Loucy (cell line): Measurements from ENCODE around the gene NFATC4.

Experiments used
- H2AFZ ChIP-seq: fragments of 200-600 bp; sonication (generic); 2 replicates; pipeline ENCODE4 v1.6.0; 2016; ENCODE audit warnings: antibody characterized with exemption, mild to moderate bottlenecking, low read length, moderate library complexity
- H3F3A ChIP-seq: fragments of 200-600 bp; 2 replicates; pipeline ENCODE4 v1.6.0; 2016; ENCODE audit warnings: antibody characterized with exemption, low read depth, mild to moderate bottlenecking
- H3K27me3 ChIP-seq: fragments of 200-600 bp; sonication (generic); 2 replicates; pipeline ENCODE4 v1.6.1; 2014; ENCODE audit warnings: low read length, mild to moderate bottlenecking; ENCODE audit not compliant: insufficient read depth, poor library complexity, severe bottlenecking
- H3K36me3 ChIP-seq: fragments of 200-600 bp; sonication (generic); 2 replicates; pipeline ENCODE4 v1.6.1; 2016; ENCODE audit warnings: low read length; ENCODE audit not compliant: insufficient read depth
- H3K4me1 ChIP-seq: fragments of 200-600 bp; sonication (generic); 2 replicates; pipeline ENCODE4 v1.5.1; 2014; ENCODE audit warnings: low read length, mild to moderate bottlenecking; ENCODE audit not compliant: insufficient read depth, poor library complexity, severe bottlenecking
- H3K4me2 ChIP-seq: fragments of 200-600 bp; sonication (generic); 2 replicates; pipeline ENCODE4 v1.6.0; 2014; ENCODE audit warnings: antibody characterized with exemption, low read length, low read depth, mild to moderate bottlenecking; ENCODE audit not compliant: poor library complexity, severe bottlenecking
- H3K4me3 ChIP-seq: fragments of 200-600 bp; sonication (generic); 2 replicates; pipeline ENCODE4 v1.5.1; 2014; ENCODE audit warnings: low read length, mild to moderate bottlenecking, mixed read lengths; ENCODE audit not compliant: poor library complexity, severe bottlenecking
- H3K79me2 ChIP-seq: fragments of 200-600 bp; sonication (generic); 2 replicates; pipeline ENCODE4 v1.6.1; 2014; ENCODE audit warnings: low read length; ENCODE audit not compliant: insufficient read depth
- H3K9ac ChIP-seq: fragments of 200-600 bp; sonication (generic); 2 replicates; pipeline ENCODE4 v1.6.0; 2014; ENCODE audit warnings: mild to moderate bottlenecking, low read depth, low read length, moderate library complexity; ENCODE audit not compliant: poor library complexity, severe bottlenecking
- H3K9me2 ChIP-seq: fragments of 200-600 bp; sonication (generic); replicated peaks from 2 replicates; pipeline ENCODE4 v1.6.1; 2016; ENCODE audit warnings: low read depth, low read length, mixed read lengths
- H3K9me3 ChIP-seq: fragments of 200-600 bp; sonication (generic); 2 replicates; pipeline ENCODE4 v1.6.1; 2014; ENCODE audit warnings: mild to moderate bottlenecking, antibody characterized with exemption, low read length, low read depth; ENCODE audit not compliant: insufficient read depth
- H4K20me1 ChIP-seq: fragments of 200-600 bp; sonication (generic); 2 replicates; pipeline ENCODE4 v1.6.0; 2014; ENCODE audit warnings: antibody characterized with exemption, low read length, mild to moderate bottlenecking; ENCODE audit not compliant: insufficient read depth, poor library complexity, severe bottlenecking
- EZH2phosphoT487 ChIP-seq: fragments of 200-600 bp; IDR thresholded peaks from 2 replicates; pipeline ENCODE4 v1.6.1; 2018; ENCODE audit warnings: antibody characterized with exemption, mild to moderate bottlenecking, moderate library complexity, borderline replicate concordance
- TF ChIP-seq, protein P1 (sequence below): fragments of 200-600 bp; sonication (generic); conservative IDR thresholded peaks from 2 replicates; pipeline ENCODE4 v1.5.1; 2014; ENCODE audit warnings: mild to moderate bottlenecking, antibody characterized with exemption, low read length

NFATC4 gene

GRCh38 chr14:24335461-24336171, 32.4 kb upstream of the NFATC4 start:
- Histone ChIP-seq H4K20me1 (no peaks in the 10 kb centered on the region), H3K9ac (peak overlapping the region; percentile 69), H3K4me2 (peak overlapping the region; percentile 72), H3K36me3 (no peaks in the 10 kb centered on the region), H3K4me1 (peaks cover 57% of the 10 kb centered on the region), H3K9me3 (no peaks in the 10 kb centered on the region), H2AFZ (peak overlapping the region; percentile 19; the same call in 1 of the 2 replicates), H3K9me2 (no peaks in the 10 kb centered on the region), H3F3A (no peaks in the 10 kb centered on the region), H3K27me3 (no peaks in the 10 kb centered on the region), H3K79me2 (peaks cover 6% of the 10 kb centered on the region; the same call in 1 of the 2 replicates), H3K4me3 (peak overlapping the region; percentile 50)
- no peak for TF ChIP-seq EZH2phosphoT487
- TF ChIP-seq, protein P1, sequence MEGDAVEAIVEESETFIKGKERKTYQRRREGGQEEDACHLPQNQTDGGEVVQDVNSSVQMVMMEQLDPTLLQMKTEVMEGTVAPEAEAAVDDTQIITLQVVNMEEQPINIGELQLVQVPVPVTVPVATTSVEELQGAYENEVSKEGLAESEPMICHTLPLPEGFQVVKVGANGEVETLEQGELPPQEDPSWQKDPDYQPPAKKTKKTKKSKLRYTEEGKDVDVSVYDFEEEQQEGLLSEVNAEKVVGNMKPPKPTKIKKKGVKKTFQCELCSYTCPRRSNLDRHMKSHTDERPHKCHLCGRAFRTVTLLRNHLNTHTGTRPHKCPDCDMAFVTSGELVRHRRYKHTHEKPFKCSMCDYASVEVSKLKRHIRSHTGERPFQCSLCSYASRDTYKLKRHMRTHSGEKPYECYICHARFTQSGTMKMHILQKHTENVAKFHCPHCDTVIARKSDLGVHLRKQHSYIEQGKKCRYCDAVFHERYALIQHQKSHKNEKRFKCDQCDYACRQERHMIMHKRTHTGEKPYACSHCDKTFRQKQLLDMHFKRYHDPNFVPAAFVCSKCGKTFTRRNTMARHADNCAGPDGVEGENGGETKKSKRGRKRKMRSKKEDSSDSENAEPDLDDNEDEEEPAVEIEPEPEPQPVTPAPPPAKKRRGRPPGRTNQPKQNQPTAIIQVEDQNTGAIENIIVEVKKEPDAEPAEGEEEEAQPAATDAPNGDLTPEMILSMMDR, result no peak

GRCh38 chr14:24337144-24337823, 30.7 kb upstream of the NFATC4 start:
- TF ChIP-seq, protein P1, result no peak
- no peak for TF ChIP-seq EZH2phosphoT487
- H2AFZ ChIP-seq, result no peak overlapping the region
- H3K4me1 ChIP-seq, result peaks cover 50% of the 10 kb centered on the region
- no peaks in the 10 kb centered on the region for H3K9me3 ChIP-seq
- H3K4me3 ChIP-seq, result no peak overlapping the region
- no peaks in the 10 kb centered on the region for H4K20me1 ChIP-seq
- no peaks in the 10 kb centered on the region for H3K9me2 ChIP-seq
- no peaks in the 10 kb centered on the region for H3K27me3 ChIP-seq
- H3K36me3 ChIP-seq, result no peaks in the 10 kb centered on the region
- H3K4me2 ChIP-seq, result peak overlapping the region; percentile 72
- peaks cover 6% of the 10 kb centered on the region; the same call in 1 of the 2 replicates for H3K79me2 ChIP-seq
- no peaks in the 10 kb centered on the region for H3F3A ChIP-seq
- H3K9ac ChIP-seq, result peak overlapping the region; percentile 77

GRCh38 chr14:24337824-24338175, 30.2 kb upstream of the NFATC4 start:
- Histone ChIP-seq H3K9me2 (no peaks in the 10 kb centered on the region), H3K9ac (peak overlapping the region; percentile 77), H3F3A (no peaks in the 10 kb centered on the region), H3K4me1 (peaks cover 48% of the 10 kb centered on the region), H3K4me3 (no peak overlapping the region), H3K27me3 (no peaks in the 10 kb centered on the region), H3K4me2 (peak overlapping the region; percentile 72), H3K79me2 (peaks cover 6% of the 10 kb centered on the region; the same call in 1 of the 2 replicates), H3K9me3 (no peaks in the 10 kb centered on the region), H3K36me3 (no peaks in the 10 kb centered on the region), H4K20me1 (no peaks in the 10 kb centered on the region), H2AFZ (no peak overlapping the region)
- TF ChIP-seq EZH2phosphoT487, result no peak
- TF ChIP-seq, protein P1, result no peak
